Measurements from ENCODE around the gene MMADHC. TPM values are rescaled to one million over a fixed set of nuclear protein-coding genes. Genes with fewer than 3 reads are reported as not detected.

MMADHC gene
- total RNA-seq, 4 donors from 2014 or later: 58.5 to 96.5 (median 92.5) TPM

GRCh38 chr2:149622343-149622742, 34.8 kb upstream of the MMADHC start:
- ATAC-seq (ENCODE audit: low FRiP score) (no peak), DNase-seq (ENCODE audit: low spot score) (no peak)
- no peak for TF ChIP-seq CTCF (IDR thresholded peaks at IDR 0.05)

GRCh38 chr2:149617476-149617875, 29.9 kb upstream of the MMADHC start:
- ATAC-seq (ENCODE audit: low FRiP score): no peak
- no peak for TF ChIP-seq CTCF (IDR thresholded peaks at IDR 0.05)

GRCh38 chr2:149616681-149617456, 29.3 kb upstream of the MMADHC start:
- DNase-seq (ENCODE audit: low spot score) (no peak), ATAC-seq (ENCODE audit: low FRiP score) (no peak)
- TF ChIP-seq CTCF (IDR thresholded peaks at IDR 0.05): no peak

More at GRCh38 chr2:149617476-149617875, 29.9 kb upstream of the MMADHC start:
- no peak for DNase-seq (ENCODE audit: low spot score)

GRCh38 chr2:149613704-149614103, 26.1 kb upstream of the MMADHC start:
- no peak for DNase-seq (ENCODE audit: low spot score)
- no peak for ATAC-seq (ENCODE audit: low FRiP score)
- TF ChIP-seq CTCF (IDR thresholded peaks at IDR 0.05): no peak

GRCh38 chr2:149612122-149612521, 24.5 kb upstream of the MMADHC start:
- ATAC-seq (ENCODE audit: low FRiP score) (no peak), DNase-seq (ENCODE audit: low spot score) (no peak)
- no peak for TF ChIP-seq CTCF (IDR thresholded peaks at IDR 0.05)

- ATAC-seq (ENCODE audit: low FRiP score): no peak
- no peak for TF ChIP-seq CTCF (IDR thresholded peaks at IDR 0.05)
- DNase-seq (ENCODE audit: low spot score): no peak
Measured at GRCh38 chr2:149611100-149611820, 23.7 kb upstream of the MMADHC start.
